ENCODE data around the gene PSME3IP1.

- TF ChIP-seq POLR2A (IDR thresholded peaks at IDR 0.05) (no peak), CTCF (IDR thresholded peaks at IDR 0.05) (no peak)
Observed at GRCh38 chr16:57111420-57111819, 74.4 kb downstream of the PSME3IP1 start.

Measured in breast epithelium (tissue), 3 donors.